MCF 10A (cell line): ENCODE data around the gene GCM1. TPM values are rescaled to one million over a fixed set of nuclear protein-coding genes. Genes with fewer than 3 reads are reported as not detected.

ENCODE experiments used
- BruUV-seq: library from RNA; stranded (reverse); fragments of 400-500 nt; replicated peaks from 2 replicates; lab custom pipeline; 2021; lab: Mats Ljungman, UMichigan
- CTCF ChIA-PET: fragments of 300-600 bp; sonication (Branson Sonifier 250); formaldehyde crosslinking; extraction: SDS; loops from one replicate; lab custom pipeline; 2021; ENCODE audit warnings: antibody characterized with exemption, inconsistent platforms; lab: Yijun Ruan, JAX
- POLR2A ChIA-PET: fragments of 300-600, 350-650 bp; sonication (Branson Sonifier 250); formaldehyde crosslinking; extraction: SDS; loops from one replicate; lab custom pipeline; 2020; ENCODE audit warnings: antibody characterized with exemption, inconsistent platforms; lab: Yijun Ruan, JAX
- DNase-seq: peaks from one replicate; pipeline ENCODE4 v3.0.0-alpha.2; 2018; ENCODE audit not compliant: unreplicated experiment
- H3K27ac Mint-ChIP-seq: one replicate; pipeline ENCODE4 v1.8.0; 2022; ENCODE audit warnings: mild to moderate bottlenecking, low read depth, mixed read lengths; ENCODE audit not compliant: unreplicated experiment
- H3K27me3 Mint-ChIP-seq: one replicate; pipeline ENCODE4 v1.8.0; 2022; ENCODE audit warnings: mixed read lengths; ENCODE audit not compliant: insufficient read depth, unreplicated experiment
- H3K36me3 Mint-ChIP-seq: one replicate; pipeline ENCODE4 v1.8.0; 2022; ENCODE audit warnings: mild to moderate bottlenecking, moderate library complexity, mixed read lengths; ENCODE audit not compliant: insufficient read depth, unreplicated experiment
- H3K4me1 Mint-ChIP-seq: one replicate; pipeline ENCODE4 v1.8.0; 2022; ENCODE audit warnings: mixed read lengths; ENCODE audit not compliant: insufficient read depth, unreplicated experiment
- H3K4me3 Mint-ChIP-seq: one replicate; pipeline ENCODE4 v1.8.0; 2022; ENCODE audit warnings: mild to moderate bottlenecking, moderate library complexity, mixed read lengths; ENCODE audit not compliant: unreplicated experiment
- H3K9me3 Mint-ChIP-seq: one replicate; pipeline ENCODE4 v1.8.0; 2022; ENCODE audit warnings: mixed read lengths; ENCODE audit not compliant: unreplicated experiment
- intact Hi-C: fragments of 100-400 bp; cut with micrococcal nuclease; formaldehyde crosslinking; loops from 2 replicates; pipeline ENCODE4 v1.14.1; 2022
- total RNA-seq: library from RNA; stranded (reverse); gene quantifications from 2 replicates; pipeline ENCODE4 v1.2.3, GENCODE V29; 2022
- TF ChIP-seq, protein P1 (sequence below): fragments of 200-600 bp; IDR thresholded peaks from one replicate; pipeline ENCODE4 v1.8.0; 2022; ENCODE audit warnings: antibody characterized with exemption, mild to moderate bottlenecking; ENCODE audit not compliant: unreplicated experiment

GCM1 gene
- total RNA-seq, 1 experiment from 2014 or later = not detected

DNA sequence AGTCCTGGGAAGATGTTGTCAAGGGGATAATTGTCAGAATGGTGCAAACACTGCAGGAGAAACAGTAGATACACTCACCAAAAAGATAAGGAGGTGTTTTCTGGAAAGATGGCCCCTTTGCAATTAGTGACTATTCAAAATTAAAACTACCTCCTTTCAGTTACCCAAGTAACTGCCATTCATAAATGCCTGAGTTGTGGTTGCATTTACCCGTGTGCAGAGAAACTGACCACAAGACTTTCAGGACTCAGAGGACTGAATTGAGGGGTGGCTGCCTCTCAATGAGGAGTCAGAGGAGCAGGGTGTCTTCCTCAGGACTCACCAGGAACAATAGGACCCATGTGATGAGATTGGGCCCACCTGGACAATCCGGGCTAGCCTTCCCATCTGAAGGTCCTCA lies 39.0 kb downstream of the GCM1 start:
- no peak overlapping the region for H3K27ac Mint-ChIP-seq
- POLR2A ChIA-PET = no interaction called here
- BruUV-seq = no TSS peak

DNA sequence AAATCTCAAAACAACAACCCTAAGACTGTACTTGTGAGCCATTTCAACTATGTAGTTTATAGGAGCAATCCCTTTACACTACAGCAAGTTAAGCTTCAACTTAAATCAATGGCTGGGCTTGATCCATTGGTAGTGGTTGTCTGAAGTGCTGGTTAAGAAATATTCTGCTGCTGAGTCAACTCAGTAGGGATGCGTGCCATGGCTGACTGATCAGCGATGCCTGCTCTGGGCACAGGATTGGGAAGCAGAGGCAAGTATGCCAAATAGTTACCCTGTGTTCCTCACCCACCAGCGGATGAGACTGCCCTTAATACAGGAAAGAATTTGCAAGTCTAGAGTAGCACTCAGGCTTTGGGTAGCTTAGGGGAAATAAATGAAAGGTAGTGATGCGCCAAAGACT lies 41.5 kb downstream of the GCM1 start:
- POLR2A ChIA-PET = interaction anchor here (1.0 kb wide), 1 partner anchor 13 kb away, joined by 3 read pairs; no protein-coding TSS in a partner anchor
- Mint-ChIP-seq H3K36me3 (peaks cover 13% of the 10 kb centered on the region), H3K27ac (no peak overlapping the region), H3K27me3 (no peaks in the 10 kb centered on the region), H3K4me1 (peaks cover 17% of the 10 kb centered on the region), H3K9me3 (no peaks in the 10 kb centered on the region), H3K4me3 (no peak overlapping the region)
- TF ChIP-seq, protein P1, sequence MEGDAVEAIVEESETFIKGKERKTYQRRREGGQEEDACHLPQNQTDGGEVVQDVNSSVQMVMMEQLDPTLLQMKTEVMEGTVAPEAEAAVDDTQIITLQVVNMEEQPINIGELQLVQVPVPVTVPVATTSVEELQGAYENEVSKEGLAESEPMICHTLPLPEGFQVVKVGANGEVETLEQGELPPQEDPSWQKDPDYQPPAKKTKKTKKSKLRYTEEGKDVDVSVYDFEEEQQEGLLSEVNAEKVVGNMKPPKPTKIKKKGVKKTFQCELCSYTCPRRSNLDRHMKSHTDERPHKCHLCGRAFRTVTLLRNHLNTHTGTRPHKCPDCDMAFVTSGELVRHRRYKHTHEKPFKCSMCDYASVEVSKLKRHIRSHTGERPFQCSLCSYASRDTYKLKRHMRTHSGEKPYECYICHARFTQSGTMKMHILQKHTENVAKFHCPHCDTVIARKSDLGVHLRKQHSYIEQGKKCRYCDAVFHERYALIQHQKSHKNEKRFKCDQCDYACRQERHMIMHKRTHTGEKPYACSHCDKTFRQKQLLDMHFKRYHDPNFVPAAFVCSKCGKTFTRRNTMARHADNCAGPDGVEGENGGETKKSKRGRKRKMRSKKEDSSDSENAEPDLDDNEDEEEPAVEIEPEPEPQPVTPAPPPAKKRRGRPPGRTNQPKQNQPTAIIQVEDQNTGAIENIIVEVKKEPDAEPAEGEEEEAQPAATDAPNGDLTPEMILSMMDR = no peak
- CTCF ChIA-PET = interaction anchor here (0.6 to 1.3 kb wide), 4 partner anchors 8 to 369 kb away, joined by 3 to 5 read pairs (median 3); no protein-coding TSS in a partner anchor
- BruUV-seq = no TSS peak
- DNase-seq = peak; percentile 59
- intact Hi-C loops = no loop called here

More for the DNA sequence above, 39.0 kb downstream of the GCM1 start:
- no peaks in the 10 kb centered on the region for H3K36me3 Mint-ChIP-seq
- TF ChIP-seq, protein P1 = no peak
- H3K27me3 Mint-ChIP-seq = no peaks in the 10 kb centered on the region
- intact Hi-C loops = no loop called here
- no peaks in the 10 kb centered on the region for H3K9me3 Mint-ChIP-seq
- H3K4me1 Mint-ChIP-seq = peaks cover 31% of the 10 kb centered on the region
- no peak for DNase-seq
- no peak overlapping the region for H3K4me3 Mint-ChIP-seq
- CTCF ChIA-PET = no interaction called here

DNA sequence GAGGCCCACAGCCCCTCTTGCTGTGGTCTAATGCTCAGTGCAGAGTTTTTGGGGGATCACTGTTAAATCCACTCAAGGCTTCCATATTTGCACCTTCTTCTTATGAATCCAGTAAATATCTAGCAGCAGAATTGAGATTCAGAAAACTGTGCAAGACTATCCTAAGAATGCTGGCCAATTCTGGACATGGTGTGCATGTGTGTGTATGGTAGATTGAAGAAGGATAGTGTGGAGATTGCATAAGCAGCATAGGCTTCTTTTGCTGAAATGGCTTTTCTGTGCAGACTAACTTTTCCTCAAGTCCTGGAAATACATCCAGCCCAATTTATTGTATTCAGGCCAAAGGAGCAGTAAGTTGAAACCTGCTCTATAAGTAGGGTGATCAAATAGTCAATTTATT lies 43.7 kb downstream of the GCM1 start:
- peaks cover 6% of the 10 kb centered on the region for H3K4me1 Mint-ChIP-seq
- ChIA-PET CTCF (interaction anchor here (0.6 to 1.4 kb wide), 2 partner anchors 62 to 68 kb away, joined by 3 to 4 read pairs; no protein-coding TSS in a partner anchor), POLR2A (no interaction called here)
- no peak for DNase-seq
- TF ChIP-seq, protein P1 = no peak
- H3K27ac Mint-ChIP-seq = no peak overlapping the region
- H3K36me3 Mint-ChIP-seq = peaks cover 27% of the 10 kb centered on the region
- BruUV-seq = no TSS peak
- H3K9me3 Mint-ChIP-seq = no peaks in the 10 kb centered on the region
- H3K27me3 Mint-ChIP-seq = no peaks in the 10 kb centered on the region
- intact Hi-C loops = loop anchor here (1.0 to 5.0 kb wide), 2 partner anchors 67 to 379 kb away; no protein-coding TSS in a partner anchor
- no peak overlapping the region for H3K4me3 Mint-ChIP-seq

DNA sequence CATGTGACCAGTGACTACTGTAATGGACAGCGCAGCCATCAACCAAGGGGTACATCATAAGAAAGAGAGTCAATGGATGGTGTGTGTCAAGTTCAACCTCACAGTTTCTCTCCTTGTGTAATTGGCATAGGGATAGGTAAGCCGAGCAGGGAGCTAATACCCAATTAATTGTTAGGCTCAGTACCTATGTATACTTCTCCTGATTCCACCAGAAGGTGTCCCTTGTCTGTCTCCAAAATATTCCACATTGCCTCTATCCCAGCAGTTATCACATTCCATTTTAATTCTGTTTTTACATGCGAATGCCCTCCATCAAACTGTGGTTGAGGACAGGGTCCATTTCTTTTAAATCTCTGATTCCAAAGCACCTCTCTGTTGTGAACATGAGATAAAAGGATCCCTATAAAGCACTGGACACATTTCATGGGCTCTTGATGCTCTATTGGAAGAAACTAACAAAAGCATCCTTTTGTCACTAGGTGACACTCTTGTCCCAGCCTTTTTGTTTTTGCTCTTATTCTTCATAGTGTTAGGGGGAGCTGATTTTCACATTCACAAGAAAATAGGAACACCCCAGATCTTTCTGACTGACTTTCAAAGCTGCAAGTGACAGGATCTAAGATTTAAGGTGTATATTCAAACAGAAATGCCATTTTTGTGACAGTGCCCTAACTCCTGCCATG lies 44.5 kb downstream of the GCM1 start:
- H3K27ac Mint-ChIP-seq = no peak overlapping the region
- BruUV-seq = no TSS peak
- TF ChIP-seq, protein P1 = no peak
- H3K4me3 Mint-ChIP-seq = no peak overlapping the region
- H3K9me3 Mint-ChIP-seq = no peaks in the 10 kb centered on the region
- ChIA-PET CTCF (interaction anchor here (0.6 to 1.4 kb wide), 5 partner anchors 8 to 943 kb away, joined by 3 to 4 read pairs (median 3); no protein-coding TSS in a partner anchor), POLR2A (interaction anchor here (0.6 kb wide), 1 partner anchor 380 kb away, joined by 3 read pairs; no protein-coding TSS in a partner anchor)
- peaks cover 6% of the 10 kb centered on the region for H3K4me1 Mint-ChIP-seq
- H3K36me3 Mint-ChIP-seq = peaks cover 35% of the 10 kb centered on the region
- H3K27me3 Mint-ChIP-seq = no peaks in the 10 kb centered on the region
- intact Hi-C loops = loop anchor here (1.0 to 5.0 kb wide), 2 partner anchors 68 to 380 kb away; no protein-coding TSS in a partner anchor
- peak; percentile 40 for DNase-seq
